ENCODE data around the gene PNPLA1. TPM values are rescaled to one million over a fixed set of nuclear protein-coding genes. Genes with fewer than 3 reads are reported as not detected.

Gene PNPLA1
- total RNA-seq, 2 donors from 2014 or later: 0.43 to 0.53 TPM

DNA sequence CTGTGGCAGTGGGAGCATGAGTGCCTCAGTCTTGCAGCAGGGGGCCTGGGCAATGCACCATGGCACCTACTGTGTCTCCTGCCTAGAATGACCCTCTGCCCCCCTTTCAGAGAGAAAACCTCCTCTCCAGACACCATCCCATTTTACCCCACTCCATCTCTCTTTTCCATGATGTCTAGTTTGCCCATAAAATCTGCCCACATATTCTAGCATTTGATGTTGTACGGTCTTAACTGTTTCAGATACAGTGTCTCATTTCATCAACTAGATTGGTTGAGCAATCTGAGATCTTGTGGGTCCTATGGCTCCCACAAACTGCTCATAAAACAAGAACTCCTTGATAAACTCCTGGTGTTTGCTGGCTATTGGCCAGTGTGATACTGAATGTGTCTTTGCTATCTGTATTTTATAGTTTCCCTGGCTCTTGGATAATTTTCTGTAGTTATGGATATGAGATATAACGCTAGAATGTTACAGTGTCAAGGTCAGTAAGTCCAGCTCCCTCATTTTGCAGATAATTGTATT lies 8.1 kb downstream of the PNPLA1 start:
- ATAC-seq (no peak), DNase-seq (no peak)
- intact Hi-C loops (cut with DNase I, micrococcal nuclease): no loop called here

DNA sequence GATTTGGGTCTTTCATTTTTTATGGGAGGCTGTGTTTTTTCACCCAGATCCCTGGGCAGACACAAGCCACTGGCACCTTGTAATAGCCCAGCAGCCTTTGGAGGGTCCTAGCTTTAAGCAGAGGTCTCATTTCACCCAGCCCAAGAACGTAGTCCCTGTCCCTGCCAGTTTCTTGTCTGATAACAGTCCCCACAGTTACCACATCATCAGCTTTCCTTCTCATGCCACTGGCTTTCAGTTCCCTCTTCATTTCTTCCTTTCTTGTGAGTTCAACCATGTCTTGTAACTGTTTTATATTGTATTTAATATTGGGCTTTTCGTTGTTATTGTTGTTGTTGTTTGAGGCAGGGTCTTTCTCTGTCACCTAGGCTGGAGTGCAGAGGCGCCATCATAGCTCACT lies 10.6 kb downstream of the PNPLA1 start:
- ATAC-seq: no peak
- no peak for DNase-seq
- intact Hi-C loops (cut with DNase I, micrococcal nuclease): no loop called here

DNA sequence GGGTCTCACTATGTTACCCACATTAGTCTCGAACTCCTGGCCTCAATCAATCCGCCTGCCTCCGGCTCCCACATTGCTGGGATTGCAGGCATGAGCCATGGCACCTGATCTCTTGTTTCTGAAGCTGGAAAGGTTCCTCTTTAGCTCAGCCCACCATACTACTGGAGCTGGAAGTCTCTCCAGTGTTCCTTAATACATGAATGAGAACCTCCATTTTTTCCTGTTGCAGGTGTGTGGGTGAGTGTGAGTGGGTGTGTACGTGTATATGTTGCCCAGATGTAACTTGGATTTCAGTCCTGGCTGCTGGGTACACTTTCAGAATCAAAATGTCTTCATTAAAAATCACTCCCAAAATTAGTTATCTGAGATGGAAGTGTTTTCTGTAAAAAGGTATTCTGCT lies 11.1 kb downstream of the PNPLA1 start:
- DNase-seq (no peak), ATAC-seq (no peak)
- intact Hi-C loops (cut with DNase I, micrococcal nuclease): no loop called here

GRCh38 chr6:36283608-36284007 lies 13.7 kb downstream of the PNPLA1 start:
- no peak for DNase-seq
- intact Hi-C loops (cut with DNase I, micrococcal nuclease): no loop called here
- no peak for ATAC-seq

GRCh38 chr6:36284359-36284758 lies 14.5 kb downstream of the PNPLA1 start:
- intact Hi-C loops (cut with DNase I, micrococcal nuclease): no loop called here

DNA sequence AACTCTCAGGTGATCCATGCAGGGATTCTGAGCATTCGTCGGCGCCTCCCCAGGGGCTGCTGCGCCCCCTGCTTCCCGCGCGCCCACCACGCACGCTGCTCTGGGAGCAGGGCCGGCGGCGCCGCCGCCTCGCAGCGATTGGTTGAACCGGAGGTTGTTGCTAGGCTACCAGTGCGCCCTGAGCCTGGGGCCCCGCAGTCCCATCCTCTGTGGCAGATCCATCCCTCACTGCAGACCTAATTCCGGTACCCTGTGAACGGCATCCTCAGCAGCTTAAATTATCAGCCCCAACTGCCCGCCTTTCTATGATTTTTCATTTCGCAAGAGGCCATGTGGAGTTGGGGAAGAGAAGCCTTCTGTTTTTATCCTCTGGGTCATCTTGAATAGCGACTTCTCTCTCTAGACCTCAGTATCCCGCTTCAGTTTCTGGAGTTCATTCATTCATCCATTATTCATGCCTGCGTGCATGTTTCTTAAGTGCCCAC lies 15.4 kb downstream of the PNPLA1 start:
- intact Hi-C loops (cut with DNase I, micrococcal nuclease): no loop called here
- ATAC-seq: no peak
- DNase-seq: no peak

More at GRCh38 chr6:36284359-36284758, 14.5 kb downstream of the PNPLA1 start:
- ATAC-seq: no peak
- no peak for DNase-seq

- intact Hi-C loops (cut with DNase I, micrococcal nuclease): no loop called here
- DNase-seq (no peak), ATAC-seq (no peak)
Observed at GRCh38 chr6:36285797-36286196, 15.9 kb downstream of the PNPLA1 start.

DNA sequence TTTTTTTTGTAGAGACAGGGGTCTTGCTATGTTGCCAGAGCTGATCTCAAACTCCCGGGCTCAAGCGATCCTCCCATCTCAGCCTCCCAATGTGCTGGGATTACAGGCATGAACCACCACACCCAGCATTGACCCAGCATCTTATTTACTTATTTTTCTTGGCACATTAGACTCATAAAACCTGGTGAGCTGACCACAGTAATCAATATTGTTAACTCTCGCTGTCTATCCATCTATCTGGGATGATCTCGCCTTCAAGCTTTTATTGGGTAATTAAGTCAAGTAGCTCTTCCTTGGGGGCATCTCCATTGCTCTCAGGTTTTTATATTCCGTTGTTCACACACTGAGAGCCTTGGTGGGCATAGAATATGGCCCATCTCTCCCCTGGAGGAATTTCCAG lies 17.0 kb downstream of the PNPLA1 start:
- intact Hi-C loops (cut with DNase I, micrococcal nuclease): no loop called here
- DNase-seq: no peak
- ATAC-seq: no peak

- no peak for DNase-seq
- ATAC-seq: no peak
- intact Hi-C loops (cut with DNase I, micrococcal nuclease): no loop called here
Observed at GRCh38 chr6:36289281-36289878, 19.5 kb downstream of the PNPLA1 start.

GRCh38 chr6:36290668-36291620 lies 21.1 kb downstream of the PNPLA1 start:
- DNase-seq (peak; percentile 46 to 61), ATAC-seq (peak; percentile 86)
- intact Hi-C loops (cut with DNase I, micrococcal nuclease): no loop called here

GRCh38 chr6:36292170-36292569 lies 22.3 kb downstream of the PNPLA1 start:
- ATAC-seq: no peak
- DNase-seq: no peak

DNA sequence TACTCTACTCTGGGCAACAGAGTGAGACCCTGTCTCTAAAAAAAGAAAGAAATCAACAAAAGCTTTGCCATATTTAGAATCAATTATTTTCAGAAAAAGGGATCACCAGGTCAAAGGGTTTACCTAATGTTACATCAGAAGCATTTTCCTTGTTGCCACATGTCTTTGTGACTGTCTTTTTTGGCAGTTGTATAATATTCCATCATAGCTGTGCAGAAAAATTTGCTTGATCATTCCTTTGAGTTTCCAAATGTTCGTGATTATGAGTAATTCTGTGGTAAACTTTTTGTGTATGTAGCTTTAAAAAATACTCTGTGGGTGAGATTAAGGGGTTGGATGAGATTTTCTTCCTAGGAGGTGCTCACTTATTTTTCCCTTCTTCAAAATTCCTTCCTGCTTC lies 26.4 kb downstream of the PNPLA1 start:
- intact Hi-C loops (cut with DNase I, micrococcal nuclease): no loop called here
- no peak for DNase-seq
- ATAC-seq: no peak

More at GRCh38 chr6:36292170-36292569, 22.3 kb downstream of the PNPLA1 start:
- intact Hi-C loops (cut with DNase I, micrococcal nuclease): no loop called here

GRCh38 chr6:36297051-36297450 lies 27.2 kb downstream of the PNPLA1 start:
- ATAC-seq (no peak), DNase-seq (no peak)
- intact Hi-C loops (cut with DNase I, micrococcal nuclease): no loop called here

- no peak for ATAC-seq
- intact Hi-C loops (cut with DNase I, micrococcal nuclease): no loop called here
- DNase-seq: no peak
Observed at GRCh38 chr6:36297511-36297910, 27.7 kb downstream of the PNPLA1 start.

DNA sequence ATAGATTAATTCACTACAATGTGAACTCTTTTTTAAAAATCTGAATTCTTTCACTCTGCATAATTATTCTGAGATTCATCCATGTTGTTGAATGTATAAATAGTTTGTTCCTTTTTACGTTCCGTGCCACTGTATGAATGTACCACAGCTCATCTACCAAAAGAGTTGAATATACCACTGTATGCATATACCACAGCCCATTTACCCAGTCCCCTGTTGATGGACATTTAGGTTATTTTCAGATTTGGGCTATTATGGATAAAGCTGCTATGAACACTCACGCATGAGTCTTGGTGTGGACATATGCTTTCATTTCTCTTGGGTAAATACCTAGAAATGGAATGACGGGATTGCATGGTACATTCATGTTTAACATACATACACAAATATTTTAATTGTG lies 28.2 kb downstream of the PNPLA1 start:
- ATAC-seq: no peak
- intact Hi-C loops (cut with DNase I, micrococcal nuclease): no loop called here
- DNase-seq: no peak

- no peak for ATAC-seq
- no peak for DNase-seq
- intact Hi-C loops (cut with DNase I, micrococcal nuclease): loop anchor here (5.0 kb wide), 2 partner anchors 56 to 61 kb away; no protein-coding TSS in a partner anchor
Observed at GRCh38 chr6:36301085-36301658, 31.3 kb downstream of the PNPLA1 start.

DNA sequence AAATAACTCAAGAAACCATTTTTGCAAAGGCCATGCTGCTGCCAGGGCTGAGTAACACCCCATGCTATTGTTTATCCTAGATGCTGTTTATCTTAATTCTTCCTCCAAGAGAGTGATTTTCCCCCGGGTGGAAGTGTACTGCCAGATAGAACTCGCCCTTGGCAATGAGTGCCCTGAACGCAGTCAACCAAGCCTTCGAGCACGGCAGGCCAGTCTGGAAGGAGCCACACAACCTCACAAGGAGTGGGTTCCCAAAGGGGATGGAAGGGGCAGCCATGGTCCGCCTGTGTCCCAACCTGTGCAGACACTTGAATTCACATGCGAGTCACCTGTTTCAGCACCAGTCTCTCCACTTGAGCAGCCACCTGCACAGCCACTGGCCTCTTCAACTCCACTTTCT lies 31.9 kb downstream of the PNPLA1 start:
- intact Hi-C loops (cut with DNase I, micrococcal nuclease): loop anchor here (5.0 kb wide), 2 partner anchors 56 to 61 kb away; no protein-coding TSS in a partner anchor
- no peak for DNase-seq
- ATAC-seq: no peak

GRCh38 chr6:36302227-36302976 lies 32.5 kb downstream of the PNPLA1 start:
- intact Hi-C loops (cut with DNase I, micrococcal nuclease): loop anchor here (5.0 kb wide), 2 partner anchors 55 to 60 kb away; no protein-coding TSS in a partner anchor

GRCh38 chr6:36305885-36306284 lies 36.0 kb downstream of the PNPLA1 start:
- DNase-seq (no peak), ATAC-seq (no peak)
- intact Hi-C loops (cut with DNase I, micrococcal nuclease): no loop called here

More at GRCh38 chr6:36302227-36302976, 32.5 kb downstream of the PNPLA1 start:
- DNase-seq (peak; percentile 86 to 98), ATAC-seq (peak; percentile 95)

All from left colon (tissue), 2 donors.